Measurements from ENCODE around the gene CCL1. TPM values are rescaled to one million over a fixed set of nuclear protein-coding genes. Genes with fewer than 3 reads are reported as not detected.

The CCL1 gene
- total RNA-seq: not detected

GRCh38 chr17:34363183-34363661, at the start of gene CCL1:
CCL1 (minus strand) TSS chr17:34363233; CDS start chr17:34363161, 72 bp downstream.
- no peak for DNase-seq

DNA sequence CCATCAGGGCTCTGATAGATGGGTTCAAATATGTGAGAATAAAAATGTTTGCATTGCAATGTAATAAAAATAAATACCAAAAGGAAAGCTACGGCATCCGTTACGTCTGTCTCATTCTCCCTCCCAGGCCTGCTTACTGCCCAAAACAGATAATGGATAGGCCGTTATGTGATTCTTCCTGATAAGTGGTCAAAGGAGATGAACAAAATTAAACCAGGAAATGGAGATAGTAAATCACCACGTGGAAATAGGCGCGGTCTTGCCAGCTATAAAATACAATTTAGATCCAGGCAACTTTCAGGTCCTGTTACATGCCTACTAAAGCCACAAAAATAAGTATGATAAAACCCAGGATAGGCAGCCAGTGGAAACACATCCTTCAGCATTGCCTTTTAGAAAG, 49.5 kb upstream of the CCL1 start:
- no peak for DNase-seq

GRCh38 chr17:34411646-34412421, 48.8 kb upstream of the CCL1 start:
- no peak for DNase-seq

DNA sequence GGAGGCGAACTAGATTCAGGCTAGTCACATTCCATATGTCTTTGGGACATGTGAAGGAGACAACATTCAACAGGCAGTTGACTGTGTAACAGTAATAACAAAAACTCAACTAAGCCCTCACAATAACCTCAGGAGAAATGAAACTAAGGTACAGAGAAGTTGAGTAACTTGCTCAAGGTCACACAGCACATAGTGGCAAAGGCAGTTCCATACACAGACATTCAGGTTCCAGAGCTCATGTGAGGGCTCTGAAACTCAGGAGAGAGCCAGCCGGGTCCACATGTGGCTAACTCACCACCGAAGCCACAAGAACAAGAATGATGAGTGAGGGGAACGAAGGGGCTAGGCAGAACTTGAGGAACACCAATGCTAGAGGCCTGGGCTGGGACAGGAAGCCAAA, 46.3 kb upstream of the CCL1 start:
- DNase-seq: no peak

DNA sequence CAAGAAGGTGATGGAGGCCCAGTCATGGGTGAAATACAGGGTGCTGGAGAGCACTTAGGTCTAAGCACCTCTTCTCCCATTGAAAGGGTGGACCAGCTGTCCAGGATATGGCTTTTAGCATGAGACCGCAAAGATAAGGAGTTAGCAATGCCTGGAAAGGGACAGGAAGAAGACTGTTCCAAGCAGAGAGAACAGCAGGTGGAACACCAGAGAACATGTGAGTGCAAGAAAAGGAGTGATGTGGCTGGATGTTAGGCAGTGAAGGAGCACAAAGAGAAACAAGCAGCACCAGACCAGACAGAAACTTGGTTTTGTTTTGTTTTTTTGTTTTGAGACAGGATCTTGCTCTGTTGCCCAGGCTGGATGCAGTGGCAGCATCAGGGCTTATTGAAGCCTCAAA, 45.4 kb upstream of the CCL1 start:
- no peak for DNase-seq

- DNase-seq: no peak
These were observed 43.2 kb upstream of the CCL1 start for GRCh38 chr17:34406226-34406625.

- no peak for DNase-seq
These were observed 40.0 kb upstream of the CCL1 start for GRCh38 chr17:34403006-34403405.

- no peak for DNase-seq
These were observed 38.1 kb upstream of the CCL1 start for GRCh38 chr17:34401165-34401564.

- DNase-seq: no peak
These were observed 37.4 kb upstream of the CCL1 start for GRCh38 chr17:34400301-34400931.

GRCh38 chr17:34399725-34400124, 36.7 kb upstream of the CCL1 start:
- DNase-seq: no peak

GRCh38 chr17:34398990-34399389, 36.0 kb upstream of the CCL1 start:
- DNase-seq: no peak

DNA sequence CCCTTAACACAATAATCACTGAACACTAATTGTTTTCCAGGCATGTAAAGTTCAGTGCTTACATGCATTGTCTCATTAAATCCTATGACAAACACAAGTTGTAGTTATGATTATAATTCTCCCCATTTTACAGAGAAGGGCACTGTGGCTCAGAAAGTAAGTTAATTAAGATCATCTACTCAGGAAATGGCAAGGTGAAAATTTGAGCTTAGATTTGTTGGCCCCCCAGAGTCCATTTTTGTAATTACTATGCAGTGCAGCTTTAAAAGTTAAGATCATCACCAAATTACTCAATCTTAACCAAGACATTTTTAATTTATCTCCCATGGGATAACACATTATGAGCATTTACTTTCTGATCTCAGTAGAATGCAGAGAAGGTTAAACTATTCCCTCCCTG, 34.2 kb upstream of the CCL1 start:
- no peak for DNase-seq

DNA sequence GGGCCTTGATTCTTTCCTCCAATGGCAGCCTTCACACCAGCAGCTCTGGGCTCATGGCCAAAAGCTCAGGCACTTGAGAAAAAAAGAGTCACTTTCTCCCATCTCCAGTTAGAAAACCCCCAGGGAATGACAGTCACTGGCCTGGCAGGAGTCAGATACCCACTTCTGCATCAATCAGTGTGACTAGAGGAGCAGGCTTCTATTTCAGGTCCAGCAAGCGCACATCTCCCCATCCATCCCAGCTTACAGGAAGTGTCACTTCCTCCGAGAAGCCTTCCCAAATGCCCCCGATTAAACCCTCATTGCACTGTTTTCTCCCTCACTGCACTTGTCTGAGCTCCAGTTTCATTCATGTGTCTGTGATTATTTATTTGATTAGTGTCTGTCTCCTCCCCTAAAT, 30.4 kb upstream of the CCL1 start:
- DNase-seq: no peak

- DNase-seq: no peak
These were observed 28.2 kb upstream of the CCL1 start for GRCh38 chr17:34391241-34391640.

- no peak for DNase-seq
These were observed 27.6 kb upstream of the CCL1 start for GRCh38 chr17:34390649-34391048.

DNA sequence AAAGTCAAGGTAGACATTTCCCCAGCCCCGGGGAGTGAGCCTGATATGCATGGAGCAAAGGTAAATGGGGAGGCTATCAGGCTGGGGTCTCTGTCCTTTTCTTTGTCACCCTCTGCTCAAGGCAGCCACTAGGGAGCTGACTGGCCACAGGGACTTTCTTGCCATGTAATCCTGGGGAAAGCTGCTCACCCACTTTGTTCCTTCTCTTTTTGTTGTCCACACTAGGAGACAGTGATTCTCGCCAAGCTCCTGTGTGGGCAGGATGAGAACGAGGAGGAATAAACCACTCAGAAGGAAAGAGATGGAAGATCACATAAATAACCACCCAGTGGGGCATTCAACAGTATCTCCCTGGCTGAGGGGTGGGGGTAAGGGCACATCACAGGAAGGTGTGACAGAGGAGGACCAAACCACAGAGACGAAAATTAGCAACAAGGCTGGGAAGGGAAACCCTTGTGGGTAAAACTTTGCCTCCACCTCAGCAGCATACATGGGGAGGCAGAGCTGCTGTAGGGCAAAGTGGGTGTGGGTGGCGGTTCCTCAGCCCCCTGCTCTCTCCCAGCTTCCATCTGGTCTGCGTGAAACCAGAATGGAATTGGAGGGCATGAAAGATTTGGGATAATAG, 26.2 kb upstream of the CCL1 start:
- DNase-seq: no peak

- DNase-seq: no peak
These were observed 24.5 kb upstream of the CCL1 start for GRCh38 chr17:34387566-34387965.

DNA sequence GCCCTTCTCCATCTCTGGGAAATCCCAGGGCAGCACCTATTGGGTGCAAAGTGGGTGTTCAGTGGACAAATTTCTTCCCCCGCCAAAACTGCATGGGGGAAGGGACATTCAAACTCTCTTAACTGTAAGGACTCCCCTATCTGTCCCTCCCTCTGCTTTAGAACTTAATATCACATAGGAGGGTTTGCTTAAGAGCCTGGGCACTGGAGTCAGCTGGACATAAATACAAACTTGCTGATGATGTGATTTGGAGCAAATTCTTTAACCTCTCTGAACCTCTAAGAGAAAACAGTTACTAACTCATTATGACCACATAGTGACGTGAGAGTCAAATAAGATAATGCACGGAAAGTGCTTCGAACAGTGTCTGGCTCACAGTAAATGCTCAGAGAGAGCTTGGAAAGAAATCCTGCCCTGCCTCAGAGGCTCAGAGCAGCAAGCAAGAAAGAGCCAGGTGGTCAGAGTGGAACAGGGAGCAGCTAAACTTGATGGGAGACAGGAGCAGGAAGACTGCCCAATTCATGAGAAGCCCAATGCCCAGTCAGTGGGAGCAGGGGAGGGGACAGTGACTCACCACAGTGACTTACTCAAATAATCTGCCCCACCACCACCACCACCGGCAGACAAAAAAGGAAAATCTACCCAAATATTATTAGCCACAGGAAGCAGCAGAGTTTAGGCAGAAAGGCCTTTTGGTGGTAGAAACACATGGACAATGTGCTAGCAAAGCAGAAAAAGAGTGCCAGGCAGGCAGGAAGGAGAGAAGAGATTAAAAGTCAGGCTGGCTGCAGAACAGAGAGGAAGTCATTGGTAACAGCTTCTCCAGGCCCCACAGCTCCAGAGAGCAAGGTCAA, 23.9 kb upstream of the CCL1 start:
- DNase-seq: no peak

DNA sequence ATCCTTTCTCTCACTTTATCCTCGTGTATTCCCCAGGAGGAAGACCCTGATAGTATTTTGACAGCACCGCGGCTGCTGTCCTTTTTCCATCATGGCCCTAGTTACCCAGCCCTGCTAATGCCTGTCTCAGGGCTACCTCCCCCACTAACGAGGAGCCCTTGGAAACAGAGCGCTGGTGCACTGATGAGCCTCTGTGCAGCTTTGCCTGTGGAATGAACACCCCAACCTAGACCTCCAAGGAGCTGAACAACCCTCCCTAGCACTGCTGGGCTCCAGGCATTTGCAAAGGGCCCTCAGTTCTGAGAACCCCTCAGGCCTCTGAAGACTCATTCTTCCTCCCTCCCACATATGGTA, 23.3 kb upstream of the CCL1 start:
- no peak for DNase-seq

DNA sequence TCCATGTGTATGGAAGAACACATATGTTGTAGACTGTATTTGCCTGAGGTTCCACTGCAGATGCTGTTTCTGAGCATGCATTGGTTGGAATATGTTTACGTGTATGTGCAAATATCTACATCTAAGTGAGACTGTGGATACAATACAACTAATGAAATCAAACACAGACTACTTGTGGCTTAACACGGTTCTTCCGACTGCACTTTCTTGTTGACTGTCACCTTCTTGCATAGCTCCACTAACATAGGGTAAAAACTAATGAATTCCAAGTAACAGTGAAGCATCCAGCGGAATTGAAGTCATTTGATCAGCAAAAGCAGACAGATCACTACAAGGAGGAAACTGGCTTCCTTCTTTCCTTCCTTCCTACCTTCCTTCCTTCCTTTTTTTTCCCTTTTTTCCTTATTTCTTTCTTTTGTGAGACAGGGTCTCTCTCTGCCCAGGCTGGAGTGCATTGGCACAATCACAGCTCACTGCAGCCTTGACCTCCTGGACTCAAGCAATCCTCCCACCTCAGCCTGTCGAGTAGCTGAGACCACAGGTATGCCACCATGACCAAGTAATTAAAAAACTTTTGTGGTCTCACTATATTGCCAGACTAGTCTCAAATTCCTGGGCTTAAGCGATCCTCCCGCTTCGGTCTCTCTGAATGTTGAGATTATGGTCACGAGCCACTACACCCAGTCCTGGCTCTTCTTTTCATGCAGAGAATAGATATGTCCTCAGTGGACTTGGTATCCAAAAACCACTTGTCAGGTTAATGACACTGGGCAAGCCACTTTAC, 22.0 kb upstream of the CCL1 start:
- DNase-seq: no peak

- DNase-seq: no peak
These were observed 21.2 kb upstream of the CCL1 start for GRCh38 chr17:34384271-34384670.

- no peak for DNase-seq
These were observed 20.2 kb upstream of the CCL1 start for GRCh38 chr17:34383216-34383615.

Data from tongue (tissue), 2 donors.